ENCODE measurements around the gene EXOC3L2.

- TF ChIP-seq YY1 (IDR thresholded peaks at IDR 0.05; ENCODE audit: extremely low read depth, insufficient replicate concordance, low read depth, low read length) (no peak), ZNF274 (IDR thresholded peaks at IDR 0.05; ENCODE audit: low read depth, low read length) (no peak), CTCF (IDR thresholded peaks at IDR 0.05 in 2 of 3, conservative IDR thresholded peaks at IDR 0.05 in 1 of 3; ENCODE audit: borderline replicate concordance in 1 of 3, insufficient read depth in 1 of 3, low read depth in 2 of 3, low read length in 2 of 3) (no peak), ZBTB33 (IDR thresholded peaks at IDR 0.05; ENCODE audit: extremely low read depth, insufficient replicate concordance, low read length) (no peak), POLR2A (IDR thresholded peaks at IDR 0.05; ENCODE audit: borderline replicate concordance, extremely low read depth, insufficient read depth, insufficient read length) (no peak), EZH2 (IDR thresholded peaks at IDR 0.05) (no peak), FOSL1 (IDR thresholded peaks at IDR 0.05; ENCODE audit: low read depth) (no peak)
Measured at GRCh38 chr19:45216667-45217066, 28.5 kb downstream of the EXOC3L2 start.

All from HCT116 (cell line).